Tibial nerve (tissue), 4 donors: ENCODE results near the gene DNM2.

ENCODE experiments used
- CTCF ChIP-seq, 5 experiments: fragments of 200-600 bp in 3 of 5; fragments of 450-650 bp in 2 of 5; sonication (generic) in 3 of 5; IDR thresholded peaks; one replicate each; pipeline ENCODE4 v1.5.1; 2016 to 2019; ENCODE audit warnings: antibody characterized with exemption in 5 of 5, mild to moderate bottlenecking in 3 of 5, moderate library complexity in 2 of 5
- EP300 ChIP-seq, 2 donors: sonication (generic); formaldehyde crosslinking; IDR thresholded peaks; one replicate each; pipeline ENCODE4 v1.6.1; 2017; ENCODE audit warnings: antibody characterized with exemption in 2 of 2, mild to moderate bottlenecking in 1 of 2
- POLR2A ChIP-seq, 2 donors: fragments of 450-650 bp; IDR thresholded peaks; one replicate each; pipeline ENCODE4 v1.6.1; 2017; ENCODE audit warnings: antibody characterized with exemption in 2 of 2, mild to moderate bottlenecking in 2 of 2, moderate library complexity in 2 of 2

- TF ChIP-seq POLR2A (IDR thresholded peaks at IDR 0.05) = no peak
- TF ChIP-seq CTCF (IDR thresholded peaks at IDR 0.05) = no peak
- TF ChIP-seq EP300 (IDR thresholded peaks at IDR 0.05) = no peak
These were observed 94.3 kb downstream of the DNM2 start for GRCh38 chr19:10812196-10812595.
